ENCODE data around the gene KRTAP9-3.
"Not testable (repeated sequence)": the region's sequence is repeated elsewhere in the genome, so short reads cannot be mapped to it uniquely, and the experiment has no call there.

Gene KRTAP9-3

DNA sequence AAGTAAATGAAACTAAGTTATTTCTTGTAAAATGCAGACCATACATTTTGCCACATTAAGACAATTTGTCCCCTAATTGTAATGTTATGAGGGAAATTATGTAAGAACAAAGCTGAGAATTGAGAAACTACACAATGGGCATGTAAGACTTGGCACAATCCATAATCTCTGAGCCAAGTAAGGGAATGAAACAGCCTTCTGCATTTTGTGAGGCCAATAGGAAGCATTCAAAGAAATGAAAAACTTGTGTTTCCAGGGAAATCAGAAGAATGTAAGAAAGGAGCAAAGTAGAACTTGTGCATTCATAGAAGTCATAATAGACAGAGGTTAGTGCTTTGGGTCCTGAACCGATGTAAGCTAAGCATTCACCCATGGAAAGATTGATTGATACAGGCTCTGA lies 19.0 kb downstream of the KRTAP9-3 start:
- no peak for DNase-seq

- no peak for DNase-seq
Measured at GRCh38 chr17:41254861-41255260, 22.6 kb downstream of the KRTAP9-3 start.

GRCh38 chr17:41255381-41256290 lies 23.4 kb downstream of the KRTAP9-3 start, which contains the start of gene KRTAP9-9:
Gene KRTAP9-9 (plus strand): TSS chr17:41255384.
- not testable (repeated sequence) for DNase-seq

- no peak for DNase-seq
Measured at GRCh38 chr17:41256291-41256685, 24.0 kb downstream of the KRTAP9-3 start.

DNA sequence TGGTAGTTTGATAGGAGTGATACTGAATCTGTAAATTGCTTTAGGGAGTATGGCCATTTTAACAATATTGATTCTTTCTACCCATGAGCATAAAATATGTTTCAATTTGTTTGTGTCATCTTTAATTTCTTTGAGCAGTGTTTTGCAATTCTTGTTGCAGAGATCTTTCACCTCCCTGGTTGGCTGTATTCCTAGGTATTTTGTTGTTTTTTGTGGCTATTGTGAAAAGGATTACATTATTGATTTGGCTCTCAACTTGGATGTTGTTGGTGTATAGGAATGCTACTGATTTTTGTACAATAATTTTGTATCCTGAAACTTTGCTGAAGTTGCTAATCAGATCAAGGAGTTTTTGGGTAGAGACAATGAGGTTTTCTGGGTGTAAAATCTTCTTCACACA lies 26.2 kb downstream of the KRTAP9-3 start:
- no peak for DNase-seq

- no peak for DNase-seq
Measured at GRCh38 chr17:41263212-41263611, 31.0 kb downstream of the KRTAP9-3 start.

DNA sequence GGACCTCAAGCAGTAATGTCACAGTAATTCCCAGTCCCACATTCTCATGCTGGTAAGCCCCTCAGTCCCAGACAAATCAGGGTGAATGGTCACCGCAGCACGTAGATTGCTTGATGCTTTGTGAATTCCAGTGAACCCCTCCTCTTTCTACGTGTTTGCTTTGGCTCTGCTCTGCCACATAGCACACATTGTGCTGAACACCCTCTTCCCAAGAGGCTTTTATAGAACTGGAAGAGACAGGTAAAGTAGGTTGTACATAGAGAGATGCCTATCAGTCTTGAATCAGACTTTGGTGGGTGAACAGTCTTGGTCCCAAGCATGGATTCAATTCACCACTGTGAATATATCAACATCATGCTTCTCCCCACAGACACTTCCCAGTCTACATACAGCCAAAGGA lies 32.4 kb downstream of the KRTAP9-3 start:
- no peak for DNase-seq

DNA sequence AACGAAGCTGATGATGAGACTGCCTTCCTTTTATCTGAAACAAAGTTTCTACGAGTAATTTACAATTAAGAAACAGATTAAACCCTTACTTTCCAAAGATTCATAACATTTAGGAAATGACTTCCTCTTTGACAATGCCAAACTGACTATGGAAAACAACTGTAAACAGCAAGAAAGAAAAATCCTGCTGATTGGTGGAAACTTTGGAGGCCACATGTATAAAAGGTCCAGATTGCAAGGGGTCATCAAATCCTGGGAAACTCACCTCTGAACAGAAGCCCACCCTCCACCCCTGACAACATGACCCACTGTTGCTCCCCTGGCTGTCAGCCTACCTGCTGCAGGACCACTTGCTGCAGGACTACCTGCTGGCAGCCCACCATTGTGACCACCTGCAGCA lies 32.8 kb downstream of the KRTAP9-3 start, which contains the start of gene KRTAP9-6:
TSS of gene KRTAP9-6 (plus strand) at position 301 of the 400 bp plus-strand sequence. CDS start at position 301, 0 bp downstream.
- DNase-seq = no peak

- no peak for DNase-seq
Measured at GRCh38 chr17:41267711-41268110, 35.5 kb downstream of the KRTAP9-3 start.

DNA sequence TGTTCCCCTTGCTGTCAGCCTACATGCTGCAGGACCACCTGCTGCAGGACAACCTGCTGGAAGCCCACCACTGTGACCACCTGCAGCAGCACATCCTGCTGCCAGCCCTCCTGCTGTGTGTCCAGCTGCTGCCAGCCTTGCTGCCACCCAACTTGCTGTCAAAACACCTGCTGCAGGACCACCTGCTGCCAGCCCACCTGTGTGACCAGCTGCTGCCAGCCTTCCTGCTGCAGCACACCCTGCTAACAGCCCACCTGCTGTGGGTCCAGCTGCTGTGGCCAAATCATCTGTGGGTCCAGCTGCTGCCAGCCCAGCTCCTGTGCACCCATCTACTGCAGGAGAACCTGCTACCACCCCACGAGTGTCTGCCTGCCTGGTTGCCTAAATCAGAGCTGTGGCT lies 39.1 kb downstream of the KRTAP9-3 start:
- DNase-seq = not testable (repeated sequence)

GRCh38 chr17:41271858-41272257 lies 39.6 kb downstream of the KRTAP9-3 start:
- DNase-seq = no peak

GRCh38 chr17:41275648-41276190 lies 43.5 kb downstream of the KRTAP9-3 start, which contains the start of gene KRTAP9-7:
Gene KRTAP9-7 (plus strand): TSS chr17:41275698. CDS start chr17:41275698, 0 bp downstream.
- DNase-seq = not testable (repeated sequence)

GRCh38 chr17:41278176-41278955 lies 46.1 kb downstream of the KRTAP9-3 start:
- DNase-seq = no peak
